Stimulated activated CD8-positive, alpha-beta memory T cell treated with anti-CD3 and anti-CD28 coated beads, Interleukin-4, amount 100 ng/mL, for 48 hours (primary cell): Measurements from ENCODE around the gene ABCA13.
A peak's percentile ranks its signal among the peaks of the same experiment; 100 is the strongest.
"Not testable (repeated sequence)": the region's sequence is repeated elsewhere in the genome, so short reads cannot be mapped to it uniquely, and the experiment has no call there.

ENCODE experiments used
- DNase-seq: peaks from one replicate; pipeline ENCODE4 v3.0.0-alpha.2; 2020

Gene ABCA13

GRCh38 chr7:48171202-48171601 lies at the start of gene ABCA13:
Gene ABCA13 (plus strand): TSS chr7:48171458. CDS start chr7:48171484, 26 bp downstream.
- DNase-seq, result no peak

GRCh38 chr7:48126037-48126436 lies 45.2 kb upstream of the ABCA13 start:
- DNase-seq, result no peak

GRCh38 chr7:48130658-48131108 lies 40.6 kb upstream of the ABCA13 start:
- DNase-seq, result no peak

GRCh38 chr7:48132792-48133191 lies 38.5 kb upstream of the ABCA13 start:
- no peak for DNase-seq

GRCh38 chr7:48139459-48139858 lies 31.8 kb upstream of the ABCA13 start:
- no peak for DNase-seq

- DNase-seq, result no peak
Measured at GRCh38 chr7:48140001-48140681, 31.1 kb upstream of the ABCA13 start.

- no peak for DNase-seq
Measured at GRCh38 chr7:48141521-48141920, 29.7 kb upstream of the ABCA13 start.

- DNase-seq, result no peak
Measured at GRCh38 chr7:48144291-48144768, 26.9 kb upstream of the ABCA13 start.

GRCh38 chr7:48147078-48147591 lies 24.1 kb upstream of the ABCA13 start:
- DNase-seq, result no peak

- not testable (repeated sequence) for DNase-seq
Measured at GRCh38 chr7:48147690-48148089, 23.6 kb upstream of the ABCA13 start.

- DNase-seq, result no peak
Measured at GRCh38 chr7:48148311-48148710, 22.9 kb upstream of the ABCA13 start.

- no peak for DNase-seq
Measured at GRCh38 chr7:48149058-48149457, 22.2 kb upstream of the ABCA13 start.

- DNase-seq, result no peak
Measured at GRCh38 chr7:48150086-48150485, 21.2 kb upstream of the ABCA13 start.

GRCh38 chr7:48154792-48155413 lies 16.4 kb upstream of the ABCA13 start:
- peak; percentile 45 for DNase-seq

GRCh38 chr7:48158404-48158803 lies 12.9 kb upstream of the ABCA13 start:
- DNase-seq, result no peak

- DNase-seq, result no peak
Measured at GRCh38 chr7:48161407-48162125, 9.7 kb upstream of the ABCA13 start.

- no peak for DNase-seq
Measured at GRCh38 chr7:48165157-48165556, 6.1 kb upstream of the ABCA13 start.

GRCh38 chr7:48168159-48168558 lies 3.1 kb upstream of the ABCA13 start:
- DNase-seq, result no peak

- no peak for DNase-seq
Measured at GRCh38 chr7:48170506-48170905, 752 bp upstream of the ABCA13 start.

GRCh38 chr7:48173313-48173712 lies 2.1 kb downstream of the ABCA13 start:
- no peak for DNase-seq

- no peak for DNase-seq
Measured at GRCh38 chr7:48173756-48174382, 2.6 kb downstream of the ABCA13 start.

- DNase-seq, result no peak
Measured at GRCh38 chr7:48175019-48175418, 3.8 kb downstream of the ABCA13 start.

GRCh38 chr7:48176356-48176893 lies 5.2 kb downstream of the ABCA13 start:
- no peak for DNase-seq
